KMS-11 (cell line): ENCODE data around the gene PSENEN.

Experiments
- H2AFZ ChIP-seq: fragments of 200-600 bp; sonication (generic); 2 replicates; pipeline ENCODE4 v1.6.1; 2016; ENCODE audit warnings: antibody characterized with exemption, mixed run types, low read depth
- H3K27ac ChIP-seq: fragments of 200-600 bp; sonication (generic); 2 replicates; pipeline ENCODE4 v1.6.1; 2016; ENCODE audit warnings: mild to moderate bottlenecking, mixed run types
- H3K27me3 ChIP-seq: fragments of 200-600 bp; sonication (generic); 2 replicates; pipeline ENCODE4 v1.6.1; 2017; ENCODE audit warnings: mild to moderate bottlenecking, low read depth, mixed run types, moderate library complexity; ENCODE audit not compliant: insufficient read depth
- H3K36me3 ChIP-seq: fragments of 200-600 bp; sonication (generic); 2 replicates; pipeline ENCODE4 v1.6.1; 2017; ENCODE audit warnings: mild to moderate bottlenecking, mixed run types; ENCODE audit not compliant: insufficient read depth
- H3K4me1 ChIP-seq: fragments of 200-600 bp; sonication (generic); 2 replicates; pipeline ENCODE4 v1.6.1; 2016; ENCODE audit warnings: mild to moderate bottlenecking, low read depth, mixed run types; ENCODE audit not compliant: poor library complexity, severe bottlenecking
- H3K4me2 ChIP-seq: fragments of 200-600 bp; sonication (generic); 2 replicates; pipeline ENCODE4 v1.7.0; 2016; ENCODE audit warnings: mild to moderate bottlenecking, mixed run types
- H3K4me3 ChIP-seq: fragments of 200-600 bp; sonication (generic); IDR thresholded peaks from 2 replicates; pipeline ENCODE4 v1.6.1; 2017; ENCODE audit warnings: low read depth, low read length, mixed read lengths; ENCODE audit not compliant: insufficient read depth
- H3K79me2 ChIP-seq: fragments of 200-600 bp; sonication (generic); 2 replicates; pipeline ENCODE4 v1.6.1; 2016; ENCODE audit warnings: low read depth, mixed run types; ENCODE audit not compliant: insufficient read depth
- H3K9ac ChIP-seq: fragments of 200-600 bp; sonication (generic); 2 replicates; pipeline ENCODE4 v1.6.1; 2016; ENCODE audit warnings: mild to moderate bottlenecking, mixed run types
- H4K20me1 ChIP-seq: fragments of 200-600 bp; sonication (generic); 2 replicates; pipeline ENCODE4 v1.6.1; 2016; ENCODE audit warnings: mild to moderate bottlenecking, mixed run types; ENCODE audit not compliant: insufficient read depth
- TF ChIP-seq, protein P1 (sequence below): fragments of 200-600 bp; sonication (generic); conservative IDR thresholded peaks from 2 replicates; pipeline ENCODE4 v1.6.1; 2017; ENCODE audit warnings: low read depth, mild to moderate bottlenecking, antibody characterized with exemption, low read length, moderate library complexity, mixed read lengths

Gene PSENEN

DNA sequence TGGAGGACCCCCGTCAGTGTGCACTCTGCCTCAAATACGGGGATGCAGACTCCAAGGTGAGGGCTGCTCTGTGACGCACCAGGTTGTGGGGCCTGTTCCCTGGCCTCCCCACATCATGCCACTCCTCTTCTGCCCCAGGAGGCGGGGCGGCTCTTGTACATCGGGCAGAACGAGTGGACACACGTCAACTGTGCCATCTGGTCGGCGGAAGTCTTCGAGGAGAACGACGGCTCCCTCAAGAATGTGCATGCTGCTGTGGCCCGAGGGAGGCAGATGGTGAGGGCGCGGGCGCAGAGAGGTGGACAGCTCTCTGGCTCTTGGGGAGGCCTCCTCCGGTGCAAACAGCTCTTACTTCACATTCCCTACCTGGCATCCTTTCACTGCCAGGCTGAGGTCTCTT, 16.4 kb upstream of the PSENEN start:
- Histone ChIP-seq H4K20me1 (no peaks in the 10 kb centered on the region), H3K9ac (no peak overlapping the region), H3K27ac (no peak overlapping the region), H3K27me3 (no peaks in the 10 kb centered on the region), H3K79me2 (0 out of 2 replicates have a peak, but pooled peaks cover 3% of the 10 kb centered on the region), H3K4me3 (no peak overlapping the region), H2AFZ (no peak overlapping the region), H3K4me2 (no peak overlapping the region), H3K36me3 (peaks cover 5% of the 10 kb centered on the region; the same call in 1 of the 2 replicates), H3K4me1 (no peaks in the 10 kb centered on the region)
- TF ChIP-seq, protein P1, sequence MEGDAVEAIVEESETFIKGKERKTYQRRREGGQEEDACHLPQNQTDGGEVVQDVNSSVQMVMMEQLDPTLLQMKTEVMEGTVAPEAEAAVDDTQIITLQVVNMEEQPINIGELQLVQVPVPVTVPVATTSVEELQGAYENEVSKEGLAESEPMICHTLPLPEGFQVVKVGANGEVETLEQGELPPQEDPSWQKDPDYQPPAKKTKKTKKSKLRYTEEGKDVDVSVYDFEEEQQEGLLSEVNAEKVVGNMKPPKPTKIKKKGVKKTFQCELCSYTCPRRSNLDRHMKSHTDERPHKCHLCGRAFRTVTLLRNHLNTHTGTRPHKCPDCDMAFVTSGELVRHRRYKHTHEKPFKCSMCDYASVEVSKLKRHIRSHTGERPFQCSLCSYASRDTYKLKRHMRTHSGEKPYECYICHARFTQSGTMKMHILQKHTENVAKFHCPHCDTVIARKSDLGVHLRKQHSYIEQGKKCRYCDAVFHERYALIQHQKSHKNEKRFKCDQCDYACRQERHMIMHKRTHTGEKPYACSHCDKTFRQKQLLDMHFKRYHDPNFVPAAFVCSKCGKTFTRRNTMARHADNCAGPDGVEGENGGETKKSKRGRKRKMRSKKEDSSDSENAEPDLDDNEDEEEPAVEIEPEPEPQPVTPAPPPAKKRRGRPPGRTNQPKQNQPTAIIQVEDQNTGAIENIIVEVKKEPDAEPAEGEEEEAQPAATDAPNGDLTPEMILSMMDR, result no peak

DNA sequence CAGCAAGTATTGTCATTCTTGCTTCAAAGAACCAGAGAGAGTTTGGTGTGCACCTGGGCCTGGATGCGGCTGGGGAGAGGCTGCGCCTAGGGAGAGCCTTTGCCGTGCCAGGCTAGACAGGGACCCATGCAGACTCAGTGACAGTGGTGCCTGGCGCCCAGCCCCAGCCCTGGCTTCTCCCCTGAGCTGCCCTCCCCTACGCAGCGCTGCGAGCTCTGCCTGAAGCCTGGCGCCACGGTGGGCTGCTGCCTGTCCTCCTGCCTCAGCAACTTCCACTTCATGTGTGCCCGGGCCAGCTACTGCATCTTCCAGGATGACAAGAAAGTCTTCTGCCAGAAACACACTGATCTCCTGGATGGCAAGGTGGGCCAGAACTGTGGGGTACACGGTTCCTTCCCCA, 15.7 kb upstream of the PSENEN start:
- Histone ChIP-seq H3K4me3 (no peak overlapping the region), H3K79me2 (0 out of 2 replicates have a peak, but pooled peaks cover 3% of the 10 kb centered on the region), H2AFZ (no peak overlapping the region), H3K36me3 (peaks cover 5% of the 10 kb centered on the region; the same call in 1 of the 2 replicates), H3K27me3 (no peaks in the 10 kb centered on the region), H3K4me1 (no peaks in the 10 kb centered on the region), H3K9ac (no peak overlapping the region), H3K4me2 (no peak overlapping the region), H4K20me1 (no peaks in the 10 kb centered on the region), H3K27ac (no peak overlapping the region)
- TF ChIP-seq, protein P1, result no peak

DNA sequence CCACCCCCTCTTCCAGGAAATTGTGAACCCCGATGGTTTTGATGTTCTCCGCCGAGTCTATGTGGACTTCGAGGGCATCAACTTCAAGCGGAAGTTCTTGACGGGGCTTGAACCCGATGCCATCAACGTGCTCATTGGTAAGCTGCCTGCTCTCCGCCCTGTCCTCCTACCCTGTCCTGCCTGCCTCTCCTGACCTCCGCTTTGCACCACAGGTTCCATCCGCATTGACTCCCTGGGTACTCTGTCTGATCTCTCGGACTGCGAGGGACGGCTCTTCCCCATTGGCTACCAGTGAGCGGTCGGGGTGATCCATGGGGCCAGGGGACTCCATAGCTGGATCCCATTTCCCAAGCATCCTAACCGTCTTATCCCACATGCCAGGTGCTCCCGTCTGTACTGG, 15.1 kb upstream of the PSENEN start:
- no peaks in the 10 kb centered on the region for H3K27me3 ChIP-seq
- TF ChIP-seq, protein P1, result no peak
- H2AFZ ChIP-seq, result no peak overlapping the region
- no peak overlapping the region for H3K9ac ChIP-seq
- H3K36me3 ChIP-seq, result 0 out of 2 replicates have a peak, but pooled peaks cover 5% of the 10 kb centered on the region
- H3K27ac ChIP-seq, result no peak overlapping the region
- H3K4me3 ChIP-seq, result no peak overlapping the region
- no peak overlapping the region for H3K4me2 ChIP-seq
- 0 out of 2 replicates have a peak, but pooled peaks cover 3% of the 10 kb centered on the region for H3K79me2 ChIP-seq
- H4K20me1 ChIP-seq, result no peaks in the 10 kb centered on the region
- no peaks in the 10 kb centered on the region for H3K4me1 ChIP-seq

DNA sequence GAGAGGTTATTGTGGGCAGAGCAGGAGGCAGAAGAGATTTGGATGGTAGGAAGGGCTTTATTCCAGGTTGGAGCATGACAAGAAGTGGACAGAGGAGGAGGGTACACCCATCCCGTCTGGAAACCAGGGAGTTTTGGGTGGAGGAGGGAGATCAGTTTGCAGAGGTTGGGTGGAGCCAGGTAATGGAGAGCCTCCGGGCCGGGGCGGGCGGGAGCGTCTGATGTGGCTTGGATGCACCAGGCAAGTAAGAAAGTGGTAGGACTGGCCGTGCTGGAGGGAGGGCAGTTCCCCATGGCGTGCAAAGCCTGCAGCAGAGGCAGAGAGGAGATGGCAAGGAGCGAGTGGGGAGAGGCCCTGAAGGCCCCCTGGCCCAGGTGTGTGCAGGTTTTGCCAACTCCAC, 14.1 kb upstream of the PSENEN start:
- no peaks in the 10 kb centered on the region for H3K27me3 ChIP-seq
- no peak overlapping the region for H3K4me2 ChIP-seq
- H3K36me3 ChIP-seq, result 0 out of 2 replicates have a peak, but pooled peaks cover 5% of the 10 kb centered on the region
- H3K9ac ChIP-seq, result no peak overlapping the region
- no peak overlapping the region for H2AFZ ChIP-seq
- TF ChIP-seq, protein P1, result no peak
- 0 out of 2 replicates have a peak, but pooled peaks cover under 1% of the 10 kb centered on the region for H3K79me2 ChIP-seq
- H4K20me1 ChIP-seq, result no peaks in the 10 kb centered on the region
- no peaks in the 10 kb centered on the region for H3K4me1 ChIP-seq
- H3K4me3 ChIP-seq, result no peak overlapping the region
- H3K27ac ChIP-seq, result no peak overlapping the region
